SK-N-SH treated with all-trans-retinoic acid at 6 μM for 48 hours (cell line): ENCODE measurements around the gene FOXD3.

Source experiments
- ATAC-seq: fragments of 200-7000 bp; cut with Tn5 transposase; 3 replicates; pipeline ENCODE4 v1.9.1; 2020; ENCODE audit warnings: mild to moderate bottlenecking, moderate library complexity
- ARNTL ChIP-seq: fragments of 450-650 bp; formaldehyde crosslinking; IDR thresholded peaks from 2 replicates; pipeline ENCODE4 v1.5.0; 2020; ENCODE audit warnings: low read depth, mild to moderate bottlenecking, moderate library complexity, borderline replicate concordance
- BACH2 ChIP-seq: fragments of 250-450 bp; sonication (Bioruptor Pico); IDR thresholded peaks from 2 replicates; pipeline ENCODE4 v1.9.0; 2021; ENCODE audit warnings: mild to moderate bottlenecking, borderline replicate concordance
- CREB5 ChIP-seq: fragments of 250-450 bp; sonication (Bioruptor Pico); IDR thresholded peaks from 2 replicates; pipeline ENCODE4 v1.5.1; 2020; ENCODE audit warnings: low read depth, mild to moderate bottlenecking, moderate library complexity
- CSDC2 ChIP-seq: fragments of 250-450 bp; sonication (Bioruptor Pico); IDR thresholded peaks from 2 replicates; pipeline ENCODE4 v1.5.0; 2020; ENCODE audit warnings: mild to moderate bottlenecking, moderate library complexity
- CSRNP3 ChIP-seq: fragments of 250-450 bp; sonication (Bioruptor Pico); IDR thresholded peaks from 2 replicates; pipeline ENCODE4 v1.5.1; 2021; ENCODE audit warnings: mild to moderate bottlenecking, moderate library complexity
- ESRRG ChIP-seq: fragments of 250-450 bp; sonication (Bioruptor Pico); IDR thresholded peaks from 2 replicates; pipeline ENCODE4 v1.6.1; 2021; ENCODE audit warnings: mild to moderate bottlenecking
- GLIS3 ChIP-seq: fragments of 250-450 bp; sonication (Bioruptor Pico); IDR thresholded peaks from 2 replicates; pipeline ENCODE4 v1.5.0; 2020; ENCODE audit warnings: mild to moderate bottlenecking, moderate library complexity
- ISL1 ChIP-seq: fragments of 250-450 bp; sonication (Bioruptor Pico); IDR thresholded peaks from 2 replicates; pipeline ENCODE4 v2.1.2; 2022; ENCODE audit warnings: mild to moderate bottlenecking, moderate library complexity
- OSR1 ChIP-seq: fragments of 250-450 bp; sonication (Bioruptor Pico); IDR thresholded peaks from 2 replicates; pipeline ENCODE4 v1.8.0; 2022; ENCODE audit warnings: moderate library complexity, mild to moderate bottlenecking, inconsistent platforms
- PATZ1 ChIP-seq: fragments of 250-450 bp; sonication (Bioruptor Pico); IDR thresholded peaks from 2 replicates; pipeline ENCODE4 v1.8.0; 2020; ENCODE audit warnings: mild to moderate bottlenecking, moderate library complexity, borderline replicate concordance
- POU6F1 ChIP-seq: fragments of 250-450 bp; sonication (Bioruptor Pico); IDR thresholded peaks from 2 replicates; pipeline ENCODE4 v1.8.0; 2021; ENCODE audit warnings: low read depth, mild to moderate bottlenecking, moderate library complexity, borderline replicate concordance
- PPARA ChIP-seq: fragments of 250-450 bp; sonication (Bioruptor Pico); IDR thresholded peaks from 2 replicates; pipeline ENCODE4 v1.5.0; 2020; ENCODE audit warnings: mild to moderate bottlenecking, borderline replicate concordance
- RARB ChIP-seq: fragments of 250-450 bp; sonication (Bioruptor Pico); IDR thresholded peaks from 2 replicates; pipeline ENCODE4 v1.8.0; 2021; ENCODE audit warnings: mild to moderate bottlenecking, moderate library complexity
- SNAI2 ChIP-seq: fragments of 250-450 bp; sonication (Bioruptor Pico); IDR thresholded peaks from 2 replicates; pipeline ENCODE4 v1.5.0; 2020; ENCODE audit warnings: mild to moderate bottlenecking, moderate library complexity
- TCF4 ChIP-seq: fragments of 250-450 bp; sonication (Bioruptor Pico); IDR thresholded peaks from 2 replicates; pipeline ENCODE4 v1.8.0; 2021; ENCODE audit warnings: mild to moderate bottlenecking, moderate library complexity, borderline replicate concordance
- TOX ChIP-seq: fragments of 250-450 bp; sonication (Bioruptor Pico); IDR thresholded peaks from 2 replicates; pipeline ENCODE4 v1.8.0; 2021; ENCODE audit warnings: mild to moderate bottlenecking, moderate library complexity, borderline replicate concordance
- TSHZ2 ChIP-seq: fragments of 250-450 bp; sonication (Bioruptor Pico); IDR thresholded peaks from 2 replicates; pipeline ENCODE4 v1.5.0; 2020; ENCODE audit warnings: mild to moderate bottlenecking, moderate library complexity
- ZFP3 ChIP-seq: fragments of 250-450 bp; sonication (Bioruptor Pico); IDR thresholded peaks from 2 replicates; pipeline ENCODE4 v1.5.0; 2020; ENCODE audit warnings: mild to moderate bottlenecking, moderate library complexity
- ZFP30 ChIP-seq: fragments of 450-650 bp; formaldehyde crosslinking; IDR thresholded peaks from 2 replicates; pipeline ENCODE4 v1.5.0; 2022; ENCODE audit warnings: mild to moderate bottlenecking, moderate library complexity
- ZNF565 ChIP-seq: fragments of 450-650 bp; formaldehyde crosslinking; conservative IDR thresholded peaks from 2 replicates; pipeline ENCODE4 v1.5.0; 2020; ENCODE audit warnings: low read depth, mild to moderate bottlenecking, moderate library complexity
- ZNF8 ChIP-seq: fragments of 450-650 bp; formaldehyde crosslinking; IDR thresholded peaks from 2 replicates; pipeline ENCODE4 v1.5.0; 2020; ENCODE audit warnings: mild to moderate bottlenecking, moderate library complexity

FOXD3 gene

GRCh38 chr1:63281753-63282152 lies 40.6 kb upstream of the FOXD3 start:
- no peak for ATAC-seq
- TF ChIP-seq ZFP30 (CRISPR knock-in tag): no peak
- TF ChIP-seq ARNTL (CRISPR knock-in tag): no peak
- no peak for TF ChIP-seq ESRRG (CRISPR knock-in tag)

- no peak for ATAC-seq
- TF ChIP-seq PPARA (no peak), PATZ1 (CRISPR knock-in tag) (no peak), BACH2 (CRISPR knock-in tag) (no peak), CSRNP3 (CRISPR knock-in tag) (no peak), TOX (no peak), OSR1 (CRISPR knock-in tag) (no peak), RARB (CRISPR knock-in tag) (no peak), ZFP3 (no peak), ESRRG (CRISPR knock-in tag) (no peak), SNAI2 (CRISPR knock-in tag) (no peak), ARNTL (CRISPR knock-in tag) (no peak), POU6F1 (CRISPR knock-in tag) (no peak), TSHZ2 (CRISPR knock-in tag) (no peak), TCF4 (CRISPR knock-in tag) (no peak), CREB5 (no peak), GLIS3 (no peak), ZNF565 (CRISPR knock-in tag) (no peak), CSDC2 (CRISPR knock-in tag) (no peak), ISL1 (CRISPR knock-in tag) (no peak), ZNF8 (CRISPR knock-in tag) (no peak)
- TF ChIP-seq, all 23 proteins: peak for 0
Observed at GRCh38 chr1:63289135-63289534, 33.2 kb upstream of the FOXD3 start.

GRCh38 chr1:63294803-63295594 lies 27.4 kb upstream of the FOXD3 start:
- TF ChIP-seq PATZ1 (CRISPR knock-in tag) (no peak), CSRNP3 (CRISPR knock-in tag) (no peak), ZFP3 (no peak), BACH2 (CRISPR knock-in tag) (no peak), OSR1 (CRISPR knock-in tag) (no peak)

More at GRCh38 chr1:63294803-63295594, 27.4 kb upstream of the FOXD3 start:
- no peak for ATAC-seq
